ENCODE data around the gene ADAMTS2.

The ADAMTS2 gene

DNA sequence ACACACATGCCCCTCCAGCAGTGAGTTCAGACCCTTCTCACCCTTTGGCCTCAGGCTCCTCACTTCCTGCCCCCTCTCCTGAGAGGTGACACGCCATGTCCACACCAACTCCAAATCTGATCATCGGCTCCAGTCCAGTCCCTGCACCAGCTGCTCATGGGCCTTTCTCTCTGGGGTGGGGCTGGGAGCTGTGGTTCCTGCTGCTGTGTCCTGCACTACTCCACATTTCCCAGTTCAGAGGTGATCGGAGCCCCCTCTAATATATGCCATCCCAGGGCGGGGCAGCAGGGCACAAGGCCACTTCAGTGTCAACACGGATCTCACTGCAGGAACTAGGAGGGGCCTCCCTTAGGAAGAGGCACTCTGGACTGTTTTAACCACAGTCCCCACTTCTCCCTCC is 91.5 kb downstream of the ADAMTS2 start:
- Histone ChIP-seq H2AK5ac (ENCODE audit: low read length) (no peak overlapping the region), H2BK120ac (ENCODE audit: low read depth, low read length) (no peak overlapping the region), H3K23ac (ENCODE audit: low read length) (no peak overlapping the region), H3K79me1 (ENCODE audit: low read length) (no peaks in the 10 kb centered on the region), H3K27me3 (ENCODE audit: insufficient read depth, low read length, poor library complexity) (no peaks in the 10 kb centered on the region), H3K79me2 (ENCODE audit: control insufficient read depth, insufficient read depth, low read length) (no peaks in the 10 kb centered on the region), H3K4me2 (ENCODE audit: low read length) (no peak overlapping the region), H3K56ac (ENCODE audit: low read length) (no peak overlapping the region), H3K36me3 (ENCODE audit: control insufficient read depth, insufficient read depth, low read length) (no peaks in the 10 kb centered on the region), H3K9ac (ENCODE audit: low read length) (no peak overlapping the region), H3K4me3 (ENCODE audit: low read length) (no peak overlapping the region), H3K27ac (ENCODE audit: low read depth, low read length) (no peak overlapping the region), H3K18ac (ENCODE audit: low read length) (no peak overlapping the region), H4K5ac (ENCODE audit: low read length) (no peak overlapping the region), H2BK5ac (ENCODE audit: low read length) (no peak overlapping the region), H4K8ac (ENCODE audit: low read depth, low read length) (no peak overlapping the region), H2BK15ac (replicated peaks; ENCODE audit: low read depth) (no peak overlapping the region), H3K4me1 (ENCODE audit: control insufficient read depth, low read depth, low read length) (no peaks in the 10 kb centered on the region), H3K4ac (ENCODE audit: low read depth, low read length) (no peak overlapping the region)
- no peak for DNase-seq
- no CpG with 5 or more reads among the region's 5 CpGs for WGBS (ENCODE audit: extremely low coverage, insufficient coverage, low lambda C conversion rate)

DNA sequence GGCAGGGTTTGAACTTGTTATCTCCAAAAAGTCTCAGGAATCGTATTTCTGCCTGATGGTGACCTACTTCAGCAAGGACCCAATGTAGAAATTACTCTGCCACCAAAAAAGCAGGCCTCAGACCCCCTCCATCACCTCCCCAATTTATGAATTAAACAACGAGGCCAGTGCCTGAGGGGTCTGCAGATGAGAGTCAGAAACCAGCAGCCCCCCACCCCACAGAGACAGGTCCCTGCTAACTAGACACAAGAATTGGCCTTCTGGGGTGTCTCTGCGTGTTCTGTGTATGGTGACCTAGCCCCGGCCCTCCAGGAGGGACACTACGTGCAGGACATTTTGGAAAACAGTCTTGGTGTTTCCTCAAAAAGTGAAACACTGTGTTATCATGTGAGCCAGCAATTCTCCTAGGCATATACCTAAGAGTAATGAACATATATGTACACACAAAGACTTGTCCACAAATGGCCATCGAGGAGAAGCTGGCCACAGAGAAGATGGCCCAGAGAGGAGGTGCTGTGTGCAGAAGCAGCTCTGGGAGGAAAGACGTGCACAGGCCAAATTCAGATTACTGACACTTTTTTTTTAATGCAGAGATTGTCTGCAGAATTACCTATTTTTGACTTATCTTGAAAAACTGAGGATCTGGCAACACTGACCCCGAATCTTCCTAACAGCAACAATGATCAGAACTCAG is 93.8 kb downstream of the ADAMTS2 start:
- H2BK15ac ChIP-seq (replicated peaks; ENCODE audit: low read depth): no peak overlapping the region
- H2AK5ac ChIP-seq (ENCODE audit: low read length): no peak overlapping the region
- no peaks in the 10 kb centered on the region for H3K4me1 ChIP-seq (ENCODE audit: control insufficient read depth, low read depth, low read length)
- H3K36me3 ChIP-seq (ENCODE audit: control insufficient read depth, insufficient read depth, low read length): no peaks in the 10 kb centered on the region
- no peak overlapping the region for H4K8ac ChIP-seq (ENCODE audit: low read depth, low read length)
- H2BK5ac ChIP-seq (ENCODE audit: low read length): no peak overlapping the region
- no peaks in the 10 kb centered on the region for H3K79me1 ChIP-seq (ENCODE audit: low read length)
- DNase-seq: no peak
- H3K56ac ChIP-seq (ENCODE audit: low read length): no peak overlapping the region
- WGBS (ENCODE audit: extremely low coverage, insufficient coverage, low lambda C conversion rate): no CpG with 5 or more reads among the region's 8 CpGs
- no peak overlapping the region for H3K4ac ChIP-seq (ENCODE audit: low read depth, low read length)
- H3K27ac ChIP-seq (ENCODE audit: low read depth, low read length): no peak overlapping the region
- no peak overlapping the region for H2BK120ac ChIP-seq (ENCODE audit: low read depth, low read length)
- H3K79me2 ChIP-seq (ENCODE audit: control insufficient read depth, insufficient read depth, low read length): no peaks in the 10 kb centered on the region
- no peaks in the 10 kb centered on the region for H3K27me3 ChIP-seq (ENCODE audit: insufficient read depth, low read length, poor library complexity)
- H3K9ac ChIP-seq (ENCODE audit: low read length): no peak overlapping the region
- H3K4me3 ChIP-seq (ENCODE audit: low read length): no peak overlapping the region
- H3K4me2 ChIP-seq (ENCODE audit: low read length): no peak overlapping the region
- H3K23ac ChIP-seq (ENCODE audit: low read length): no peak overlapping the region
- H3K18ac ChIP-seq (ENCODE audit: low read length): no peak overlapping the region
- no peak overlapping the region for H4K5ac ChIP-seq (ENCODE audit: low read length)

DNA sequence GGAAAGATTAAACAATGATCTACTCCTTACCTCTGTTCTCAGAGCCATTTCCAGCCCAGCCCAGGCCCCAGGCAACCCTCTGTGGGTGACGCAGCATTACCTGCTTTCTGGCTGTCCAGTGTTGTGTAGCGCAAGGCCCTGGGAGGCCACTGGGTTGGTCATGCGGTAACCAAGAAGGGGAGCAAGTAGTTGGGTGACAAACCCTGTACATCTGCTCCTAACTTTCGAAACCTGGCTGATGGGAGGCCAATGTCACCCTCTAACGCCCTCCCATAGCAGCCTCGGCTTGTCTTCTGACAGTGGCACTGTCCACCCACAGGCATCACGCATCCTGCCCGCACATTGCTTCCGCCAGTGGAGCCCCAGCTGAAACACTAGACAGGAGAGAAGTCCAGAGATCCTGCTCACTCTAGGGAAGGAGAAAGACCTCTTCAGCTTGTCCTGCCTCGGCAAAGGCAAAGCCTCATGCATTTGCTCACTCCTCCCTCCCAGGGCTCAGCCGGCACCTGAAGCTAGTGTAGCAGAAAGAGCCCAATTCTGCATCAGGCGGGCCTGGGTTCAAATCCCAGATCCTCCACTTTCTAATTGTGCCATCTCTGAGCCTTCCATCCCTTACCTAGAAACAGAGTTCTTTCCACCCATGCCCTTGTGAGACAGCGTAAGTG is 94.6 kb downstream of the ADAMTS2 start:
- H3K4me3 ChIP-seq (ENCODE audit: low read length): no peak overlapping the region
- H3K79me1 ChIP-seq (ENCODE audit: low read length): no peaks in the 10 kb centered on the region
- H4K5ac ChIP-seq (ENCODE audit: low read length): no peak overlapping the region
- H3K79me2 ChIP-seq (ENCODE audit: control insufficient read depth, insufficient read depth, low read length): no peaks in the 10 kb centered on the region
- H2AK5ac ChIP-seq (ENCODE audit: low read length): no peak overlapping the region
- H3K4me1 ChIP-seq (ENCODE audit: control insufficient read depth, low read depth, low read length): no peaks in the 10 kb centered on the region
- no peak overlapping the region for H3K4ac ChIP-seq (ENCODE audit: low read depth, low read length)
- WGBS (ENCODE audit: extremely low coverage, insufficient coverage, low lambda C conversion rate): no CpG with 5 or more reads among the region's 13 CpGs
- H3K56ac ChIP-seq (ENCODE audit: low read length): no peak overlapping the region
- no peak overlapping the region for H3K23ac ChIP-seq (ENCODE audit: low read length)
- no peak overlapping the region for H3K4me2 ChIP-seq (ENCODE audit: low read length)
- no peak overlapping the region for H2BK5ac ChIP-seq (ENCODE audit: low read length)
- no peak overlapping the region for H3K18ac ChIP-seq (ENCODE audit: low read length)
- no peak overlapping the region for H3K9ac ChIP-seq (ENCODE audit: low read length)
- no peak overlapping the region for H2BK120ac ChIP-seq (ENCODE audit: low read depth, low read length)
- no peaks in the 10 kb centered on the region for H3K36me3 ChIP-seq (ENCODE audit: control insufficient read depth, insufficient read depth, low read length)
- no peak overlapping the region for H3K27ac ChIP-seq (ENCODE audit: low read depth, low read length)
- no peaks in the 10 kb centered on the region for H3K27me3 ChIP-seq (ENCODE audit: insufficient read depth, low read length, poor library complexity)
- DNase-seq: no peak
- no peak overlapping the region for H2BK15ac ChIP-seq (replicated peaks; ENCODE audit: low read depth)
- H4K8ac ChIP-seq (ENCODE audit: low read depth, low read length): no peak overlapping the region

DNA sequence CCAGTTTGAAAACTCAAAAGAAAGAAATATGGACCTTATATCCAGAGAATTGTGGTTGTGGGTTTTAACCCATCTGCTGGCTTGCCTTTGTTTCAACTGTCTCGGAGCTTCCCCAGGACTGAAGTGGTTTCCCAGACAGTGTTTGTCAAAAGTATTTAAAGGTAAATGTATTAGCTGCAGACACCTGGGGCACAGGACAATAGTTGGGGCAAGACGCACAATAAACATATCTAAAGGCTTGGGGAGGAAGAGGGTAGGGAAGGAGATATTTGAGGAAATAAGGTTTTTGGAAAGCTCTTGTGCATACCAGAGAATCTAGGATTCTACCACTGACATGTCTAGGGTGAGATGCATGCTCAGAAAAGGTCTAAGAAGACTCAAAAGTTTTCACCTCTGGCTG is 99.0 kb downstream of the ADAMTS2 start:
- Histone ChIP-seq H3K79me2 (ENCODE audit: control insufficient read depth, insufficient read depth, low read length) (no peaks in the 10 kb centered on the region), H3K56ac (ENCODE audit: low read length) (no peak overlapping the region), H3K27ac (ENCODE audit: low read depth, low read length) (no peak overlapping the region), H3K4ac (ENCODE audit: low read depth, low read length) (no peak overlapping the region), H2BK5ac (ENCODE audit: low read length) (no peak overlapping the region), H2BK120ac (ENCODE audit: low read depth, low read length) (no peak overlapping the region), H3K27me3 (ENCODE audit: insufficient read depth, low read length, poor library complexity) (no peaks in the 10 kb centered on the region), H3K4me1 (ENCODE audit: control insufficient read depth, low read depth, low read length) (no peaks in the 10 kb centered on the region), H3K4me2 (ENCODE audit: low read length) (no peak overlapping the region), H3K9ac (ENCODE audit: low read length) (no peak overlapping the region), H3K23ac (ENCODE audit: low read length) (no peak overlapping the region), H2AK5ac (ENCODE audit: low read length) (no peak overlapping the region), H3K79me1 (ENCODE audit: low read length) (no peaks in the 10 kb centered on the region), H3K18ac (ENCODE audit: low read length) (no peak overlapping the region), H4K8ac (ENCODE audit: low read depth, low read length) (no peak overlapping the region), H4K5ac (ENCODE audit: low read length) (no peak overlapping the region), H3K4me3 (ENCODE audit: low read length) (no peak overlapping the region), H2BK15ac (replicated peaks; ENCODE audit: low read depth) (no peak overlapping the region), H3K36me3 (ENCODE audit: control insufficient read depth, insufficient read depth, low read length) (no peaks in the 10 kb centered on the region)
- no peak for DNase-seq
- no CpG with 5 or more reads among the region's 2 CpGs for WGBS (ENCODE audit: extremely low coverage, insufficient coverage, low lambda C conversion rate)

DNA sequence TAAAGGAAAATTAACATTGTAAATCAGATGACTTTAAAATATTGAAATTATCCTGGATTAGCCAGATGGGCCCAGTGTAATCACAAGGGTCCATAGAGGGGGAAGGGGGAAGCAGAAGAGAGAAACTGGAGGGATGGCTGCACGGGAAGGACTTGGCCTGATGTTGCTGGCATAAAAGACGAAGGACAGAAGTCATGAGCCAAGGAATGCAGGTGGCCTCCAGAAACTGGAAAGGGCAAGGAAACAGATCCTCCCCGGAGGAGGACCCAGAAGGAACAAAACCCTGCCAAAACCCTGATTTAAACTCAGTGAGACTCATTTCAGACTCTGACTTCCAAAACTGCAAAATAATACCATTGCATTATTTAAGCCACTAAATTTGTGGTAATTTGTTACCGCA is 100.2 kb downstream of the ADAMTS2 start:
- WGBS (ENCODE audit: extremely low coverage, insufficient coverage, low lambda C conversion rate): no CpG with 5 or more reads among the region's 4 CpGs
- Histone ChIP-seq H3K4me3 (ENCODE audit: low read length) (no peak overlapping the region), H3K23ac (ENCODE audit: low read length) (no peak overlapping the region), H4K8ac (ENCODE audit: low read depth, low read length) (no peak overlapping the region), H2BK5ac (ENCODE audit: low read length) (no peak overlapping the region), H3K4me1 (ENCODE audit: control insufficient read depth, low read depth, low read length) (no peaks in the 10 kb centered on the region), H3K9ac (ENCODE audit: low read length) (no peak overlapping the region), H2BK15ac (replicated peaks; ENCODE audit: low read depth) (no peak overlapping the region), H3K27me3 (ENCODE audit: insufficient read depth, low read length, poor library complexity) (no peaks in the 10 kb centered on the region), H3K18ac (ENCODE audit: low read length) (no peak overlapping the region), H3K79me2 (ENCODE audit: control insufficient read depth, insufficient read depth, low read length) (no peaks in the 10 kb centered on the region), H4K5ac (ENCODE audit: low read length) (no peak overlapping the region), H3K4ac (ENCODE audit: low read depth, low read length) (no peak overlapping the region), H3K27ac (ENCODE audit: low read depth, low read length) (no peak overlapping the region), H3K79me1 (ENCODE audit: low read length) (no peaks in the 10 kb centered on the region), H3K4me2 (ENCODE audit: low read length) (no peak overlapping the region), H3K36me3 (ENCODE audit: control insufficient read depth, insufficient read depth, low read length) (no peaks in the 10 kb centered on the region), H3K56ac (ENCODE audit: low read length) (no peak overlapping the region), H2AK5ac (ENCODE audit: low read length) (no peak overlapping the region), H2BK120ac (ENCODE audit: low read depth, low read length) (no peak overlapping the region)
- no peak for DNase-seq

DNA sequence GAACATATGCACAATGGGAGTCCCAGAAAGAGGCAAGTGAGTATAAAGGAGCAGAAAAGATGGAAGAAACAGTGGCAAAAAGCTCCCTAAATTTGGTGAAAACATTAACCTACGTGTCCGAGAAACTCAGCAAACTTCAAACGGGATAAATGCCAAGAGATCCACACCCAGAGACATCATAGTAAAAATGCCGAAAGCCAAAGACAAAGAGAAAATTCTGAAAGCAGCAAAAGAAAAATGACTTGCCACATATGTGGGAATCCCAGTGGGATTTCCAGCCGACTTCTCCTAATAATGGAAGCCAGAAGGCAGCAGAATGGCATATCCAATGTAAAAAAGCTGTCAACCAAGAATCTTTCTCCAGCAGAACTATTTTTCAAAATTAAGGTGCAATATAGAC is 101.2 kb downstream of the ADAMTS2 start:
- Histone ChIP-seq H3K36me3 (ENCODE audit: control insufficient read depth, insufficient read depth, low read length) (no peaks in the 10 kb centered on the region), H3K4me2 (ENCODE audit: low read length) (no peak overlapping the region), H2BK5ac (ENCODE audit: low read length) (no peak overlapping the region), H3K79me2 (ENCODE audit: control insufficient read depth, insufficient read depth, low read length) (no peaks in the 10 kb centered on the region), H3K18ac (ENCODE audit: low read length) (no peak overlapping the region), H3K79me1 (ENCODE audit: low read length) (no peaks in the 10 kb centered on the region), H3K27me3 (ENCODE audit: insufficient read depth, low read length, poor library complexity) (no peaks in the 10 kb centered on the region), H2BK120ac (ENCODE audit: low read depth, low read length) (no peak overlapping the region), H3K4ac (ENCODE audit: low read depth, low read length) (no peak overlapping the region), H4K8ac (ENCODE audit: low read depth, low read length) (no peak overlapping the region), H3K4me3 (ENCODE audit: low read length) (no peak overlapping the region), H3K9ac (ENCODE audit: low read length) (no peak overlapping the region), H4K5ac (ENCODE audit: low read length) (no peak overlapping the region), H3K23ac (ENCODE audit: low read length) (no peak overlapping the region), H2BK15ac (replicated peaks; ENCODE audit: low read depth) (no peak overlapping the region), H3K27ac (ENCODE audit: low read depth, low read length) (no peak overlapping the region), H3K56ac (ENCODE audit: low read length) (no peak overlapping the region), H3K4me1 (ENCODE audit: control insufficient read depth, low read depth, low read length) (no peaks in the 10 kb centered on the region), H2AK5ac (ENCODE audit: low read length) (no peak overlapping the region)
- DNase-seq: no peak
- WGBS (ENCODE audit: extremely low coverage, insufficient coverage, low lambda C conversion rate): no CpG with 5 or more reads among the region's 5 CpGs
